K562 (cell line): Measurements from ENCODE around the gene CLDN7. TPM values are rescaled to one million over a fixed set of nuclear protein-coding genes. Genes with fewer than 3 reads are reported as not detected.

ENCODE experiments used
- ATAC-seq: fragments of 200-7000 bp; cut with Tn5 transposase; 3 replicates; pipeline ENCODE4 v1.9.1; 2020; ENCODE audit warnings: moderate library complexity
- BruUV-seq: library from RNA; stranded (reverse); fragments of 400-500 nt; replicated peaks from 2 replicates; lab custom pipeline; 2021; lab: Mats Ljungman, UMichigan
- CTCF ChIA-PET: fragments of 300-600 bp; formaldehyde crosslinking; extraction: SDS; loops from one replicate; lab custom pipeline; 2021; ENCODE audit warnings: low intra/inter-chr PET ratio; lab: Yijun Ruan, JAX
- POLR2A ChIA-PET: fragments of 300-600, 350-650 bp; sonication (Branson Sonifier 250); formaldehyde crosslinking; extraction: SDS; loops from one replicate; lab custom pipeline; 2021; ENCODE audit warnings: antibody characterized with exemption, inconsistent platforms; lab: Yijun Ruan, JAX
- DNase-seq, 4 experiments: peaks; one replicate each; pipeline versions ENCODE4 v3.0.0 to v3.0.0-alpha.2; 2011 to 2018; ENCODE audit warnings: low spot score in 3 of 4, mixed read lengths in 3 of 4; ENCODE audit errors: extremely low read depth in 1 of 4
- FAIRE-seq: peaks from 2 replicates; lab custom pipeline; 2011; peaks lifted over from hg19 to GRCh38; lab: Jason Lieb, UNC
- H2AFZ ChIP-seq: 2 replicates; pipeline ENCODE4 v1.6.0; 2011; ENCODE audit warnings: low read depth, low read length, control low read depth, inconsistent platforms
- H3K27ac ChIP-seq: fragments of 200-600 bp; 3 replicates; pipeline ENCODE4 v1.8.0; 2011; ENCODE audit warnings: low read depth, mild to moderate bottlenecking, control low read depth, inconsistent platforms, low read length, moderate library complexity, mixed read lengths; ENCODE audit errors: extremely low read depth
- H3K27me3 ChIP-seq, 2 experiments: fragments of 300-600 bp in 1 of 2; 2 replicates in 1 of 2; 3 replicates in 1 of 2; pipeline versions ENCODE4 v1.6.0 to v1.8.0; 2011; ENCODE audit warnings: inconsistent platforms in 2 of 2, low read length in 2 of 2, mild to moderate bottlenecking in 1 of 2, mixed read lengths in 1 of 2, moderate library complexity in 1 of 2; ENCODE audit not compliant: control insufficient read depth in 2 of 2, insufficient read depth in 2 of 2
- H3K36me3 ChIP-seq: fragments of 300-600 bp; 3 replicates; pipeline ENCODE4 v1.8.0; 2011; ENCODE audit warnings: mild to moderate bottlenecking, low read length, inconsistent platforms; ENCODE audit not compliant: control insufficient read depth, insufficient read depth
- H3K4me1 ChIP-seq, 2 experiments: fragments of 200-600 bp in 1 of 2; replicated peaks in 1 of 2; 2 replicates in 1 of 2; 3 replicates in 1 of 2; pipeline versions ENCODE4 v1.5.1 to v1.8.0; 2011; ENCODE audit warnings: inconsistent platforms in 2 of 2, low read length in 2 of 2, mild to moderate bottlenecking in 1 of 2, mixed read lengths in 1 of 2, moderate library complexity in 1 of 2; ENCODE audit not compliant: control insufficient read depth in 2 of 2, insufficient read depth in 2 of 2
- H3K4me2 ChIP-seq: 2 replicates; pipeline ENCODE4 v1.6.1; 2011; ENCODE audit warnings: low read length, control low read depth, inconsistent platforms, mixed read lengths; ENCODE audit not compliant: insufficient read depth
- H3K4me3 ChIP-seq: fragments of 200-600 bp; sonication (generic), shearing (Covaris generic); 2 replicates; pipeline ENCODE4 v1.5.1; 2016; ENCODE audit warnings: control low read depth, inconsistent platforms
- H3K79me2 ChIP-seq: fragments of 200-600 bp; 3 replicates; pipeline ENCODE4 v1.8.0; 2011; ENCODE audit warnings: low read length, inconsistent platforms; ENCODE audit not compliant: control insufficient read depth, insufficient read depth
- H3K9ac ChIP-seq, 2 experiments: 2 replicates each; pipeline versions ENCODE4 v1.6.0 to v1.6.1; 2011; ENCODE audit warnings: low read depth in 2 of 2, low read length in 2 of 2, control low read depth in 1 of 2, inconsistent platforms in 1 of 2, mild to moderate bottlenecking in 1 of 2, mixed read lengths in 1 of 2; ENCODE audit not compliant: insufficient read depth in 1 of 2
- H3K9me1 ChIP-seq: one replicate; pipeline ENCODE4 v1.6.0; 2011; ENCODE audit warnings: inconsistent platforms, mild to moderate bottlenecking, low read length, moderate library complexity; ENCODE audit not compliant: control insufficient read depth, insufficient read depth
- H3K9me3 ChIP-seq: replicated peaks from 2 replicates; pipeline ENCODE4 v1.5.1; 2011; ENCODE audit warnings: low read depth, low read length, inconsistent platforms; ENCODE audit not compliant: control insufficient read depth, insufficient read depth
- H4K20me1 ChIP-seq: replicated peaks from 2 replicates; pipeline ENCODE4 v1.6.1; 2011; ENCODE audit warnings: low read length, inconsistent platforms, mixed read lengths; ENCODE audit not compliant: control insufficient read depth, insufficient read depth
- CREB5 ChIP-seq: fragments of 250-450 bp; sonication (Bioruptor Pico); IDR thresholded peaks from 2 replicates; pipeline ENCODE4 v1.5.0; 2020; ENCODE audit warnings: mild to moderate bottlenecking
- RBM15 ChIP-seq: fragments of 200-400 bp; formaldehyde crosslinking; IDR thresholded peaks from 2 replicates; pipeline ENCODE4 v1.6.1; 2018; ENCODE audit warnings: mild to moderate bottlenecking, low read length, moderate library complexity; ENCODE audit not compliant: insufficient read depth
- WGBS: fragments of 100-300 bp; shearing (Covaris generic); methylation state at CpG from one replicate; pipeline ENCODE4 v1.1.6; 2016; ENCODE audit warnings: low coverage, mixed read lengths; ENCODE audit not compliant: insufficient coverage; ENCODE audit errors: missing lambda C conversion rate; 5-methylcytosine and 5-hydroxymethylcytosine counted together
- in situ Hi-C: fragments of 300-500 bp; cut with MboI; formaldehyde crosslinking; loops from 4 replicates; pipeline ENCODE4 v1.15.0; 2018; ENCODE audit warnings: inconsistent platforms, mixed read lengths
- intact Hi-C: fragments of 100-400 bp; cut with micrococcal nuclease; formaldehyde crosslinking; loops from 2 replicates; pipeline ENCODE4 v1.14.2; 2022
- polyA plus RNA-seq, 8 experiments: library from polyadenylated mRNA; depleted of rRNA in 4 of 8; stranded (reverse) in 5 of 8; unstranded in 3 of 8; fragments of >200 nt; fragmentation: Nextera tagmentation in 2 of 8; fragmentation: Illumina TruSeq in 1 of 8; extraction: Ambion mirVana in 2 of 8; extraction: Trizol in 1 of 8; gene quantifications; 2 replicates each; pipeline versions ENCODE4 v1.2.1 to v1.2.3, GENCODE V29; 2011 to 2014; ENCODE audit warnings: inconsistent platforms in 1 of 8, missing spikeins in 1 of 8
- total RNA-seq, 7 experiments: library from RNA; depleted of rRNA in 6 of 7; stranded (reverse); fragments of >200 nt in 6 of 7; fragmentation: Illumina TruSeq in 2 of 7; extraction: Trizol in 2 of 7; gene quantifications; 2 replicates each; pipeline versions ENCODE4 v1.2.1 to v1.2.3, GENCODE V29; 2011 to 2021; ENCODE audit warnings: low replicate concordance in 1 of 7

Gene CLDN7
- total and polyA plus RNA-seq, 9 of the 15 experiments (the other 6 are each of a cell fraction or from before 2014, with no cell fraction given): 2.2 to 14.5 (median 7.6) TPM

- ChIA-PET CTCF (no interaction called here), POLR2A (interaction anchor here (0.6 to 1.4 kb wide), 5 partner anchors 10 to 368 kb away, joined by 3 to 5 read pairs (median 3); no protein-coding TSS in a partner anchor)
Observed at GRCh38 chr17:7283471-7284216, 21.4 kb upstream of the CLDN7 start.

More at GRCh38 chr17:7283471-7284216, 21.4 kb upstream of the CLDN7 start:
- H3K4me3 ChIP-seq: no peak overlapping the region
- intact Hi-C loops (loop anchor here (5.0 kb wide), 1 partner anchor 46 kb away; the partner anchor contains the start of gene PHF23), in situ Hi-C loops (loop anchor here (5.0 kb wide), 1 partner anchor 59 kb away; no protein-coding TSS in a partner anchor)
- peaks cover 15 to 44% of the 10 kb centered on the region in 2 experiments; a peak in 4 of 5 replicates for H3K4me1 ChIP-seq
- no peaks in the 10 kb centered on the region; the same call in 1 of the 2 replicates for H4K20me1 ChIP-seq
- no peak overlapping the region for H3K4me2 ChIP-seq
- no peaks in the 10 kb centered on the region for H3K9me3 ChIP-seq
- no peak for ATAC-seq
- H3K79me2 ChIP-seq: no peaks in the 10 kb centered on the region; the same call in 2 of the 3 replicates
- no TSS peak for BruUV-seq
- no peaks in the 10 kb centered on the region for H3K9me1 ChIP-seq
- 0 out of 3 replicates have a peak, but pooled peaks cover 3% of the 10 kb centered on the region for H3K36me3 ChIP-seq
- TF ChIP-seq CREB5 (CRISPR knock-in tag) (no peak), RBM15 (no peak)
- TF ChIP-seq, all 486 proteins: peak for 0
- DNase-seq (peak in 1 of 4 experiments; percentile 2), FAIRE-seq (no peak)
- 75% methylated on average over 11 of the region's 18 CpGs for WGBS
- no peak overlapping the region for H3K27ac ChIP-seq
- H2AFZ ChIP-seq: no peak overlapping the region
- H3K9ac ChIP-seq: peak overlapping the region in 1 of 2 experiments; percentile 30; a peak in 1 of 4 replicates
- no peaks in the 10 kb centered on the region for H3K27me3 ChIP-seq
